Right lobe of liver (tissue), 4 donors: ENCODE results near the gene LRIT2.

ENCODE experiments used
- POLR2A ChIP-seq: fragments of 450-650 bp; IDR thresholded peaks from one replicate; pipeline ENCODE4 v1.6.1; 2017; ENCODE audit warnings: antibody characterized with exemption, mild to moderate bottlenecking
- TF ChIP-seq, protein P1 (sequence below), 4 donors: fragments of 200-600 bp in 3 of 4; fragments of 450-650 bp in 1 of 4; IDR thresholded peaks; one replicate each; pipeline versions ENCODE4 v1.5.1 to v1.8.0; 2016 to 2022; ENCODE audit warnings: antibody characterized with exemption in 4 of 4, mild to moderate bottlenecking in 2 of 4
- donor health status: DM: no; HTN: no; CAD: no.
- donor health status: DM: no; HTN: no; CAD: no.
- donor health status: DM: no; HTN: yes; CAD: no.

DNA sequence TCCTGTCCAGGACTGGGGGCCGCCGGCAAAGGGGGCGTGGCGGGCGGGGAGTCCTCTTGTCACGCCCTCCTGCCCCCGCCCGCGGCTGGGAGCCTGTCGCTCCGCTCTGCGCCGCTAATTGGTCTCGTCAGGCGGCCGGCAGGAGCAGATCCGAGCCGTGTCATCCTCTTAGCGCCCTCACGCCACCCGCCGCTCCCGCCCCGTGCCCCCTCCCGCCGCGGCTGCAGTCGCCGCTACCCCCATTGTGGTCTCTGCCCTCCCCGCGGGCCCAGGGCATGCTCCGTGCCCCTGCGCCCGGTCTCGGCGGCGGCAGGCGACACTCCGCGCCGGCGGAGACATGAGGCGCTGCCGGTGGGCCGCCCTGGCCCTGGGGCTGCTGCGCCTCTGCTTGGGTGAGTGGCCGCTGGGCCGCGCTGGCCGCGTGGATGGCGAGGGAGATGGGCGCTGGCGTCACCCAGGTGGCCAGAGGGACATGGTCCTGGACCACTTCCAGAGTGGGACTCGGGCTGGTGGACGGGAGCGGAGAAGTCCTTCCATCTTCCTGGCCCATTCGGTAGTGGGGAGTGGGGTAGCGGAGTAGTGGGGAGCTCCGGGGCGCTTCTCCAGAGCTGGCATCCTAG, 30.8 kb downstream of the LRIT2 start, which contains the start of gene CDHR1:
- no peak for TF ChIP-seq POLR2A
- TF ChIP-seq, protein P1, sequence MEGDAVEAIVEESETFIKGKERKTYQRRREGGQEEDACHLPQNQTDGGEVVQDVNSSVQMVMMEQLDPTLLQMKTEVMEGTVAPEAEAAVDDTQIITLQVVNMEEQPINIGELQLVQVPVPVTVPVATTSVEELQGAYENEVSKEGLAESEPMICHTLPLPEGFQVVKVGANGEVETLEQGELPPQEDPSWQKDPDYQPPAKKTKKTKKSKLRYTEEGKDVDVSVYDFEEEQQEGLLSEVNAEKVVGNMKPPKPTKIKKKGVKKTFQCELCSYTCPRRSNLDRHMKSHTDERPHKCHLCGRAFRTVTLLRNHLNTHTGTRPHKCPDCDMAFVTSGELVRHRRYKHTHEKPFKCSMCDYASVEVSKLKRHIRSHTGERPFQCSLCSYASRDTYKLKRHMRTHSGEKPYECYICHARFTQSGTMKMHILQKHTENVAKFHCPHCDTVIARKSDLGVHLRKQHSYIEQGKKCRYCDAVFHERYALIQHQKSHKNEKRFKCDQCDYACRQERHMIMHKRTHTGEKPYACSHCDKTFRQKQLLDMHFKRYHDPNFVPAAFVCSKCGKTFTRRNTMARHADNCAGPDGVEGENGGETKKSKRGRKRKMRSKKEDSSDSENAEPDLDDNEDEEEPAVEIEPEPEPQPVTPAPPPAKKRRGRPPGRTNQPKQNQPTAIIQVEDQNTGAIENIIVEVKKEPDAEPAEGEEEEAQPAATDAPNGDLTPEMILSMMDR (IDR thresholded peaks at IDR 0.05): no peak
